HG02571 (cell line): ENCODE results near the gene ITPR2.
A peak's percentile ranks its signal among the peaks of the same experiment; 100 is the strongest.

Source experiments
- ATAC-seq: cut with Tn5 transposase; IDR thresholded peaks from one replicate; pipeline ENCODE4 v1.9.1; 2021; ENCODE audit warnings: mild to moderate bottlenecking, moderate library complexity; ENCODE audit not compliant: unreplicated experiment

ITPR2 gene

GRCh38 chr12:26428420-26428819 is 404.6 kb downstream of the ITPR2 start:
- ATAC-seq, result no peak

- ATAC-seq, result no peak
These were observed 406.3 kb downstream of the ITPR2 start for GRCh38 chr12:26426652-26427051.

GRCh38 chr12:26425587-26426260 is 407.3 kb downstream of the ITPR2 start:
- no peak for ATAC-seq

GRCh38 chr12:26422839-26423398 is 410.1 kb downstream of the ITPR2 start:
- ATAC-seq, result peak; percentile 72

- no peak for ATAC-seq
These were observed 416.4 kb downstream of the ITPR2 start for GRCh38 chr12:26416550-26416949.

- no peak for ATAC-seq
These were observed 422.3 kb downstream of the ITPR2 start for GRCh38 chr12:26410689-26411088.

GRCh38 chr12:26406813-26407212 is 426.2 kb downstream of the ITPR2 start:
- ATAC-seq, result no peak

- no peak for ATAC-seq
These were observed 426.6 kb downstream of the ITPR2 start for GRCh38 chr12:26406391-26406790.

- ATAC-seq, result no peak
These were observed 429.4 kb downstream of the ITPR2 start for GRCh38 chr12:26403601-26404000.

GRCh38 chr12:26402648-26403047 is 430.3 kb downstream of the ITPR2 start:
- no peak for ATAC-seq

GRCh38 chr12:26401874-26402273 is 431.1 kb downstream of the ITPR2 start:
- ATAC-seq, result no peak

GRCh38 chr12:26400627-26401026 is 432.4 kb downstream of the ITPR2 start:
- ATAC-seq, result no peak

- ATAC-seq, result no peak
These were observed 433.6 kb downstream of the ITPR2 start for GRCh38 chr12:26399381-26399780.

- ATAC-seq, result peak; percentile 87
These were observed 436.6 kb downstream of the ITPR2 start for GRCh38 chr12:26396402-26396801.

- ATAC-seq, result no peak
These were observed 443.7 kb downstream of the ITPR2 start for GRCh38 chr12:26389343-26389742.

- no peak for ATAC-seq
These were observed 448.5 kb downstream of the ITPR2 start for GRCh38 chr12:26384536-26384935.

- no peak for ATAC-seq
These were observed 450.0 kb downstream of the ITPR2 start for GRCh38 chr12:26383041-26383440.

- ATAC-seq, result no peak
These were observed 452.1 kb downstream of the ITPR2 start for GRCh38 chr12:26380897-26381296.

GRCh38 chr12:26379777-26380467 is 453.1 kb downstream of the ITPR2 start:
- no peak for ATAC-seq

- ATAC-seq, result no peak
These were observed 454.3 kb downstream of the ITPR2 start for GRCh38 chr12:26378711-26379110.

GRCh38 chr12:26374934-26375680 is 457.9 kb downstream of the ITPR2 start:
- no peak for ATAC-seq
